ENCODE results near the gene TRIM56.
A peak's percentile ranks its signal among the peaks of the same experiment; 100 is the strongest.

Gene TRIM56

GRCh38 chr7:101121991-101122932 lies 37.0 kb downstream of the TRIM56 start:
- Histone ChIP-seq H3K9ac (ENCODE audit: low read length) (peak overlapping the region; percentile 89), H2BK120ac (ENCODE audit: low read depth, low read length) (peak overlapping the region; percentile 99), H3K9me3 (ENCODE audit: control insufficient read depth, low read length) (no peaks in the 10 kb centered on the region), H2AFZ (ENCODE audit: low read depth, low read length) (no peak overlapping the region), H4K91ac (ENCODE audit: low read length) (peak overlapping the region; percentile 90), H3K14ac (ENCODE audit: low read length in 2 of 2) (no peak overlapping the region), H2BK15ac (ENCODE audit: low read depth, poor library complexity, severe bottlenecking) (peak overlapping the region; percentile 83), H2BK12ac (ENCODE audit: low read length in 2 of 2) (peak overlapping the region; percentile 38 to 85), H4K8ac (ENCODE audit: low read length) (peak overlapping the region; percentile 71), H3K27me3 (ENCODE audit: control insufficient read depth in 1 of 2, insufficient read depth in 1 of 2, low read length in 2 of 2) (no peaks in the 10 kb centered on the region), H3K23ac (ENCODE audit: low read length in 2 of 2) (no peak overlapping the region), H3K4me1 (ENCODE audit: control insufficient read depth, insufficient read depth, low read depth, low read length) (peaks cover 40% of the 10 kb centered on the region), H3K27ac (ENCODE audit: low read length, poor library complexity, severe bottlenecking) (peak overlapping the region; percentile 98), H2BK5ac (ENCODE audit: low read depth, low read length, poor library complexity, severe bottlenecking) (peak overlapping the region; percentile 66), H3K18ac (ENCODE audit: low read depth in 1 of 2, low read length in 2 of 2) (peak overlapping the region; percentile 50 to 79), H3K4ac (ENCODE audit: low read depth in 1 of 2, low read length in 2 of 2) (peak overlapping the region; percentile 5 to 24), H3K4me3 (ENCODE audit: insufficient read depth in 1 of 2, low read depth in 1 of 2, low read length in 2 of 2) (peak overlapping the region in 1 of 2 experiments; percentile 64), H3K4me2 (ENCODE audit: low read length, poor library complexity, severe bottlenecking) (peak overlapping the region; percentile 62), H3K36me3 (ENCODE audit: control insufficient read depth in 1 of 2, insufficient read depth in 2 of 2, low read depth in 1 of 2, low read length in 2 of 2) (no peaks in the 10 kb centered on the region), H2AK5ac (ENCODE audit: low read length, severe bottlenecking) (peak overlapping the region; percentile 97), H3K79me1 (replicated peaks; ENCODE audit: low read length, poor library complexity, severe bottlenecking) (no peaks in the 10 kb centered on the region)
- WGBS, result 13% methylated on average over 16 of the region's 17 CpGs
- DNase-seq, result peak; percentile 99

GRCh38 chr7:101122933-101123702 lies 37.8 kb downstream of the TRIM56 start:
- 93% methylated on average over 9 of the region's 11 CpGs for WGBS
- Histone ChIP-seq H2BK5ac (ENCODE audit: low read depth, low read length, poor library complexity, severe bottlenecking) (peak overlapping the region; percentile 66), H2BK120ac (ENCODE audit: low read depth, low read length) (peak overlapping the region; percentile 99), H3K4me2 (ENCODE audit: low read length, poor library complexity, severe bottlenecking) (no peak overlapping the region), H3K14ac (ENCODE audit: low read length in 2 of 2) (peak overlapping the region in 1 of 2 experiments; percentile 26), H3K9me3 (ENCODE audit: control insufficient read depth, low read length) (no peaks in the 10 kb centered on the region), H3K36me3 (ENCODE audit: control insufficient read depth in 1 of 2, insufficient read depth in 2 of 2, low read depth in 1 of 2, low read length in 2 of 2) (peaks cover under 1% of the 10 kb centered on the region in 2 experiments), H2AK5ac (ENCODE audit: low read length, severe bottlenecking) (peak overlapping the region; percentile 97), H3K27me3 (ENCODE audit: control insufficient read depth in 1 of 2, insufficient read depth in 1 of 2, low read length in 2 of 2) (no peaks in the 10 kb centered on the region), H2BK12ac (ENCODE audit: low read length in 2 of 2) (peak overlapping the region; percentile 88 to 95), H3K79me1 (replicated peaks; ENCODE audit: low read length, poor library complexity, severe bottlenecking) (no peaks in the 10 kb centered on the region), H2AFZ (ENCODE audit: low read depth, low read length) (no peak overlapping the region), H3K4me3 (ENCODE audit: insufficient read depth in 1 of 2, low read depth in 1 of 2, low read length in 2 of 2) (peak overlapping the region in 1 of 2 experiments; percentile 64), H3K18ac (ENCODE audit: low read depth in 1 of 2, low read length in 2 of 2) (peak overlapping the region; percentile 85 to 86), H3K4ac (ENCODE audit: low read depth in 1 of 2, low read length in 2 of 2) (peak overlapping the region; percentile 35 to 45), H3K4me1 (ENCODE audit: control insufficient read depth, insufficient read depth, low read depth, low read length) (peaks cover 36% of the 10 kb centered on the region), H3K9ac (ENCODE audit: low read length) (peak overlapping the region; percentile 89), H3K23ac (ENCODE audit: low read length in 2 of 2) (no peak overlapping the region), H4K91ac (ENCODE audit: low read length) (peak overlapping the region; percentile 83), H3K27ac (ENCODE audit: low read length, poor library complexity, severe bottlenecking) (peak overlapping the region; percentile 98), H2BK15ac (ENCODE audit: low read depth, poor library complexity, severe bottlenecking) (peak overlapping the region; percentile 83), H4K8ac (ENCODE audit: low read length) (no peak overlapping the region)
- no peak for DNase-seq

- peak overlapping the region; percentile 70 for H4K91ac ChIP-seq (ENCODE audit: low read length)
- H3K23ac ChIP-seq (ENCODE audit: low read length in 2 of 2), result no peak overlapping the region
- no peak overlapping the region for H2BK5ac ChIP-seq (ENCODE audit: low read depth, low read length, poor library complexity, severe bottlenecking)
- H3K4ac ChIP-seq (ENCODE audit: low read depth in 1 of 2, low read length in 2 of 2), result peak overlapping the region in 1 of 2 experiments; percentile 45
- no peak for DNase-seq
- H2BK12ac ChIP-seq (ENCODE audit: low read length in 2 of 2), result peak overlapping the region; percentile 88 to 95
- no peak overlapping the region for H3K4me3 ChIP-seq (ENCODE audit: insufficient read depth in 1 of 2, low read depth in 1 of 2, low read length in 2 of 2)
- peak overlapping the region; percentile 82 for H2BK15ac ChIP-seq (ENCODE audit: low read depth, poor library complexity, severe bottlenecking)
- 98% methylated on average over 3 of the region's 3 CpGs for WGBS
- peaks cover 6% of the 10 kb centered on the region in 2 experiments for H3K36me3 ChIP-seq (ENCODE audit: control insufficient read depth in 1 of 2, insufficient read depth in 2 of 2, low read depth in 1 of 2, low read length in 2 of 2)
- H3K14ac ChIP-seq (ENCODE audit: low read length in 2 of 2), result peak overlapping the region in 1 of 2 experiments; percentile 50
- H2AFZ ChIP-seq (ENCODE audit: low read depth, low read length), result no peak overlapping the region
- H3K4me1 ChIP-seq (ENCODE audit: control insufficient read depth, insufficient read depth, low read depth, low read length), result peaks cover 40% of the 10 kb centered on the region
- H2AK5ac ChIP-seq (ENCODE audit: low read length, severe bottlenecking), result peak overlapping the region; percentile 23
- H3K4me2 ChIP-seq (ENCODE audit: low read length, poor library complexity, severe bottlenecking), result no peak overlapping the region
- H2BK120ac ChIP-seq (ENCODE audit: low read depth, low read length), result peak overlapping the region; percentile 80
- peak overlapping the region; percentile 76 for H4K8ac ChIP-seq (ENCODE audit: low read length)
- no peaks in the 10 kb centered on the region for H3K79me1 ChIP-seq (replicated peaks; ENCODE audit: low read length, poor library complexity, severe bottlenecking)
- H3K18ac ChIP-seq (ENCODE audit: low read depth in 1 of 2, low read length in 2 of 2), result peak overlapping the region; percentile 50 to 60
- H3K27me3 ChIP-seq (ENCODE audit: control insufficient read depth in 1 of 2, insufficient read depth in 1 of 2, low read length in 2 of 2), result no peaks in the 10 kb centered on the region
- no peak overlapping the region for H3K9ac ChIP-seq (ENCODE audit: low read length)
- no peaks in the 10 kb centered on the region for H3K9me3 ChIP-seq (ENCODE audit: control insufficient read depth, low read length)
- no peak overlapping the region for H3K27ac ChIP-seq (ENCODE audit: low read length, poor library complexity, severe bottlenecking)
These were observed 38.4 kb downstream of the TRIM56 start for GRCh38 chr7:101123703-101124068.
